HG03469 (cell line): ENCODE measurements around the gene CDKL5.

Experiments used
- ATAC-seq: cut with Tn5 transposase; IDR thresholded peaks from one replicate; pipeline ENCODE4 v1.9.1; 2021; ENCODE audit warnings: mild to moderate bottlenecking, moderate library complexity, moderate number of reproducible peaks; ENCODE audit not compliant: unreplicated experiment

Gene CDKL5

DNA sequence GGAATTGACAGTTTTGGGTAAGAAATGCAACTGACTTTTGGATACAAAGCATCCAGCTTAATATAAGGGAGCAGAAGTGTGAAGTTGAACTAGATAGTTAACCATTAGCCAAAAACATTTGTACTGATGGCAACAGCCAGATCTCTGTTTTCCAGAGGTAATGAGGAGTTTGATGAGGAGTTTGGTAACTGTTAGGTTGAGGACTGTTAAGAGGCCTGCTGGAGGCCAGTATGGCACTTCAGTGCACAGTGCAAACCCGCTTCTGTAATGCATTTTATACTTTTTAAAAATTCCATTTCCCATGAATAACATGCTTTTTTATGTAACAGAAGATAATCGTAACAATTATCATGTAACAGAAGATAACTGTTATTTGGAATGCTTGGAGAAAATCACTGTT is 30.0 kb downstream of the CDKL5 start:
- ATAC-seq, result no peak

DNA sequence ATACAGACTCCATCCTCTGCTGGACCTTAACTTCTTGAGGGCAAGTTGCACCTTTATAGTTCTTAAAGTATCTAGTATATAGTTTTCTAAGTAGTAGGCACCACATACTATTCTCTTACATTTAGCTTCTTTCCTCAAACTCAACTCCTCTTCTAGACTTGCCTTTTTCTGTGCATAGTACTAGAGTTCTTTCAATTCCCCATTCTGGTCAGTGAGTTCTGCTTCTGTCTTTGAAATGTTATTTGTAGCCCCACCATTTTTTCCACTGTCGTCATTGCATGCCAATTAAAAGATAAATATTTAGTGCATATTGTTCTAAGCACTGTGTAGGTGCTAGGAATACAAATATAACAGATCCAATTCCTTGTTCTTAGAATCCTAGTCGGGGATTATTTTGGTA is 31.6 kb downstream of the CDKL5 start:
- ATAC-seq, result no peak

DNA sequence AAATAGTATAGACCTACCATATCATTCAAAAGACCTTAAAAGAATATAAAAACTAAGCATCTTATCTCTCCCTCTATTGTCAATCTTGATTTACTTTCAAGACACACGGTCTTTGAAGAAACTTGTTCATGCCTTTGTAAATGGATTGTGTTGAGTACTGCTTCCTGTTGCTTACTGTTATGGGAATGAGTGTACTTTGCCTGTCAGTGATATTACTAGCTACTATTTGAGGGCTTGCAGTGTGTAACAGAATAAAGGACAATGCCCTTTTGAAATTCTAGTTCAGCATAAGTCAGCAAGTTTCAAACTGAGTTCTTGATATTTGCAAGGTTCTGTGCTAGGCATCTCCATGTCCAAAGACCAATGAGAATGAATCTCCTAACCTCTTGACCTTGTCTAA is 36.0 kb downstream of the CDKL5 start:
- ATAC-seq, result no peak

DNA sequence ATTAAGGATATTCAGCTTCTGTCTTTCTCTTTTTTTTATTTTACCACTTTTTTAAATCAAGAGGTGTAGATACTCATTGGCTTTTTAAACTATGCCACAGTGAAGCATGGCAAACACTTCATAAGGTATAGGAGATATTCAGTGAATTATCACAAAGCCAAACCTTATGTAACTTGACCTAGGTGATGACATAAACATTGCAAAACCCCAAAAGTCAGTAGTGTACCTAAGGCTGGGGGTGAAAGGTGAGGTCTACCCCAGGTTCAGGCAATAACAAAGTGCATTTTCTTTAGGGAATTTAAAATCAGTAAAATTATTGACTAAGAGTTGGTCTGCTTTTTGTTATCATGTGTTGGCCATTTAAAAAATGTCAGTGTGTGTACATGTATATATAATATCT is 39.1 kb downstream of the CDKL5 start:
- ATAC-seq, result no peak

DNA sequence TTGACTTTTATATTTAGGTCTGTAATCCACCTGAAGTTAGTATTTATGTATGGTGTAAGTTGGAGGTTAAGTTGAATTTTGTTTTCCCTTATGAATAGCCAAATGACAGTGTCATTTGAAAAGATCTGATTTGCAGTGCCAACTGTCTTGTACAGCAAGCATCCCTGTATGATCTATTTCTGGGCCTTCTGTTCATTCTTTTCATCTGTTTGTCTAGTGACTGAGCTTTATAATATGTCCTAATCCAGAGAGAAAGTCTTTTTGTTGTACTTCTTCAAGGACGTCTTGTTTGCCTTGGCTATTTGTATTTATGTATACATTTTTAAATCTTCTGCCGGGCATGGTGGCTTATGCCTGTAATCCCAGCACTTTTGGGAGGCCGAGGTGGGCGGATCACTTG is 39.6 kb downstream of the CDKL5 start:
- no peak for ATAC-seq

DNA sequence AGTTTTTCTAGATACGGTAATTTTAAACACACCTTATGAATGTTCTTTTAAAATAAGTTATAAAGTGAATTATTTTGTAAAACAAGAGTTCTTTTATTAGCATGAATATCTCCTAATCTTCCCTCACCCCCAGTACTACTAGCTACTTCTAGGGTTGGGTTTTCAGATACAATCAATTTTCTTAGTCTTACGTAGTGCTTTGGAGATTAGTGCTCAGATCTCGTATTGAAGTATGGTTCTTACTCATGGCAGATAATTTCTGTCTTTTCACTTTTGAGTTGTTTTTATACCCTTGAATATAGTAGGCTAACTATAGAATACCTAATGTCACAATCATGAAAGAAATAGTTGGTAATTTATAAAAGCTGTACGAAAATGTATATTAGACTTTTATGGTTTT is 43.2 kb downstream of the CDKL5 start:
- no peak for ATAC-seq

DNA sequence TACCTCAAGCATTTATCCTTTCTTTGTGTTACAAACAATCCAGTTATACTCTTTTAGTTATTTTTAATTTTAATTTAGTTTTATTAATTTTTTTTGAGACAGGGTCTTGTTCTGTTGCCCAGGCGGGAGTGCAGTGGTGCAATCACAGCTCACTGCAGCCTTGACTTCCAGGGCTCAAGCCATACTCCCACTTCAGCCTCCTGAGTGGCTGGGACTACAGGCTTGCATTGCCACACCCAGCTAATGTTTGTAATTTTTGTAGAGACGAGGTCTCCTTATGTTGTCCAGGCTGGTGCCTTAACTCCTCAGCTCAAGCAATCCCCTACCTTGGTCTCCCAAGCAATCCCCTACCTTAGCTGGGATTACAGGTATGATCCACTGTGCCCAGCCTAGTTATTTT is 45.9 kb downstream of the CDKL5 start:
- ATAC-seq, result no peak

DNA sequence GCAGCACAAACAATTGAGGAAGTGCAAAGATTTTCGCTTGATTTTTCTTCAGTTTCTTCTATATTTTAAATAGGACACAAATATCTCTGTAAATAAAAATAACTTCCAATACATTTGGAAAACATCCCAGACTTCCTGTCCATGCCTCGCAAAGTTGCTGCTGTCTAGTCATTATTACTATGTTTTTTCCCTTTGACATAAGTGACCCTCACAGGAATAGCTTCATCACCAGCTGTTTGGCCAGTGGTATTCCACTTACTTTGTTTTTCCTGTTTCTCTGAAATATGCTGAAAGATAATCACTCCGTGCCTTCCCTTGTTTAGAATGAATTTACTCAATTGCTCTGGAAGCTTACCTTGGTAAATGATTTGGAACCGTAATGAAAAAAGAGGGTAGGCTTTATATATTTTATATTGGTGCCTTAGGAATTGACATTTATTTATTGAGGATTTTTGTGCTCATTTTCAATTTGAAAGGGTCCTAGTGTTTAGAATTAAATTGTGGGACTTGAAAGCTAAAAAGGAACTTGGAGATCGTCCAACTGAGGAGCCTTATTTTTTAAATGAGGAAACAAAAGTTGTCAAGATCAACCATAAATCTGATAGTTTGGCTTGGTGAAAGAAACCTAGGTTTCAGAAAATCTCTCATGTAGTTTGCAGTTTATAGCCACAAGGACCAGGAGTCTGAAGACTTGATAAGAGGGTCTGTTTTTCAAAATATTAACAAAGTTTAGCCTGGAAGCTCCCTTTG is 65.6 kb downstream of the CDKL5 start:
- no peak for ATAC-seq

DNA sequence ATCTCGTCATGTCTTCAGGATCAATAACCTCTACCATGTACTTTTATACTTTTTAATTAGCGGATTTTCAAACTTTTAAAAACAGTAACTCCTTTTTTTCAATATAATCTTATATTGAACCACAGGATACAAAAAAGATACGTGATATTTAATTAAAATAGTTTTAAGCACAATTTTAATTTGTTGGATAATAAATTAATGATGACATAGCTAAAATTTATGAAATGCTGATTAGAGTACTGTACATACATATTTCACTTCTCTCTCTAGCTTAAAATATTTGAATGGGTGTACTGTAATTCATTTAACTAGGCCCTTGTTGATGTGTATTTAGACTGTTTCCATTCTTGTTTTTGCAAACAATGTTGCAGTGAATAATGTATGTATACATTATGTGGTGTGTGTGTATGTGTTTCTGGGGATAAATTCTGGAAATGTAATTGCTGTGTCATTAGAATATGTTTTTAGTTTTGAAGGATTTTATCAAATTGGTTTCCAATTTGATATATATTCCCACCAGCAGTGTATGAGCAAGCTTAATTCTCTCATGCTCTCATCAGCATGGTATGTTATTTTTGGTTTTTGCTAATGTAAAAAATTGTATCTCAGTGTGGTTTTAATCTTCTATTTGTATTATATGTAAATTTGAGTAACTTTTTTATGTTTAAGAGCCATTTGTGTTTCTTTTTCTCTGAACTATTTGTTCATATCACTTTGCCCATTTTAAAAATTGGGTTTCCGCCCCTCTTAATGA is 66.4 kb downstream of the CDKL5 start:
- ATAC-seq, result no peak

DNA sequence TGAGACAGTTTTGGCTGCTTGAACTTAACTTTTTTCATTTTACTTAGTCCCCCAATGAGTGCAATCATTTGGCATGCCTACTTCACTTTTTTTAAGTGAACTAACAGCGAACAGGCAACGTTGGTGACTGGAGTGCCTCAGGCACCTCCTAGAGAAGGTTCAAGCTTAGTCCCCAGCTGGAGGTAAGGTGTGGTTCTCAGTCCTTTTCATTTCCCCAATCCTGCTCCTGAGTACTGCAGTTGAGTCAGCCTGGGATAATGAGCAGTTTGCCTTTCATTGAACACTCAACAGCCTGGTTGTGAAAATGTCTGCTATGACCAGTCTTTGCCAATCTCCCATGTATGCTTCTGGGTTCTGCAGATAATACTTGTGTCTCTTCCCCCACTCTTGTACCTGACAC is 109.5 kb downstream of the CDKL5 start:
- no peak for ATAC-seq

DNA sequence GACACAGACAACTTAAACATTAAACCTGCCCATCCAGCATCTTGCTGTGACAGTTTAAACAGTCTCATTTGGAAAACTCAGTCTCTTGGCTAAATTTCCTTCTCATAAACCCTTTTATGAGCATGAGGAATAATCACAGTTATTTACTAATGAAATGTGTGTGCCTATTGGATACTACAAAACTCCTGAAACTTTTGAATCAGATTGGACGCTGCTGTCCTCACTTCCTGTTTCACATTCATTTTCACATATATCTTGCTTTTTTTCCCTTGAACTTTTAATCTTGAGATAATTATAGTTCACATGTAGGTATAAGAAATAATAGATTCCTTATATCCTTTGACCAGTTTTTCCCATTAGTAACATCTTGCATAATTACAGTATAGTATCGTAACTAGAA is 111.7 kb downstream of the CDKL5 start:
- ATAC-seq, result no peak

DNA sequence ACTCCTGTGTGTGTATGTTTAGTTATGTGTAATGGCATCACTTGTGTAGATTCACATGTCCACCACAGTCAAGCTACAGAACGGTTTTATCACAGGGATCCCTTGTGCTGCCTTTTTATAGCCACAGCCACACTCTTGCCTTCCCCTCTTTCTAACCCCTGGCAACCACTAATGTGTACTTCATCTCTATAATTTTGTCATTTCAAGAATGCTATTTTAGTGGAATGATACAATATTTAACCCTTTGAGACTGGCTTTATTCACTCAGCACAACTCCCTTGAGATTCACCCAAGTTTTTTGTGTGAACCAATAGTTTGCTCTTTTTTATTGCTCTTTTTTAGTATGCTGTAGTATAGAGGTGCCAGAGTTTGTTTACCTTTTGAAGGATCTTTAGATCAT is 112.1 kb downstream of the CDKL5 start:
- no peak for ATAC-seq

DNA sequence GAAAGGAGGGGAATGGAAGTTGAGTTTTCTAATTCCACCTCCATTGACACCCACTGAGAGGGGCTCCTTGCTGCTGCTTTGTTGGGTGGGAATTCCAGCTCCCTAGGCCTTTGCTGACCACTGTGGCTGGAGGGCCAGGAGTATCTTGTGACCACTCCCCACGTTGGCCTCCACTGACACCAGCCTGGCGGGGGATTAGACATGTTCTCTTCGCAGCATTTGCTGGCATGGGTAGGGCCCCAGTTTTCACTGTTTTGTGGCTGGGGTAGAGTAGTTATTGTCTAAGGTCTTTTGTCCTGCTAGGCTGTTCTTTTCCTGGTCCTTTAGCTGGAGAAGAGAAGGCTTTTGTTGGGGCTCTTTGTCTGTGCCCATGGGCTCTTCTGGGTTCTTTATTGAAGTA is 116.7 kb downstream of the CDKL5 start:
- no peak for ATAC-seq

DNA sequence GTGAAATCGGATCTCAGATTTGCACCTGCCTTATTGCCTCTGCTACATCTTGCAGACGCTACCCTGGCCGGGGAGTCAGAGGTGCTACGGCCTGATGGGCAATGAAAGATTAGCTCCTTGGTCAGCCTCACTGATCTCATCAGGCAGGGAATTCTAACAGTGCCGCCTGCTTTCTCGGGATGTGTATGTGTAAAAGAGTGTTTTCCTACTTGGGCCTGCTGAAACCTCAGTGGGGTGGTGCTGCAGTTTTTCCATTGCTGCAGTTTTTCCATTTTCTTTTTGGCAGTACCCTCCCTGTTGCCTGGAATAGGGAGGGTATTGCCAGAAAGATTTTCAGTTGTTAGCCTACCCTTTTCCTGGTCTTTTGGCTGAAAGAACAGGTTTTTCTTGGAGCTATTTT is 117.5 kb downstream of the CDKL5 start:
- ATAC-seq, result no peak

DNA sequence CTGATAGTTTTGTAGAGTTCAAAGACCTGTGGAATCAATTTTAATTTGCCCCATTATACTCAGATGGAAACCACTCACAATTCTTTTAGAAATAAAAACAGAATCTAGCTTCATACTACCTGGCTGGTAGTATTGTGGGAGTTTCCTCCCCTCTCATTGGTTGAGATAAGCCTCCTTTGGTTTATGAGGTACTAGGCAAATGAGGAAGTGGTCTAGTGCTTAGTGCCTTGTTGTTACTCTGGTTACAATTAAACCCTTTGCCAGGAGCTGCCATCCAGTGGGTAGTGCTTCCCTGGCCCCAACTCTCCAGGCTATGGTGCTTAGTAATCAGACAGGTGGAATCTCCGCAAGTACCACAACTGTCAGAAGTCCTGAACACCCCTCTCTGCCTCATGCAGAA is 118.3 kb downstream of the CDKL5 start:
- ATAC-seq, result no peak

DNA sequence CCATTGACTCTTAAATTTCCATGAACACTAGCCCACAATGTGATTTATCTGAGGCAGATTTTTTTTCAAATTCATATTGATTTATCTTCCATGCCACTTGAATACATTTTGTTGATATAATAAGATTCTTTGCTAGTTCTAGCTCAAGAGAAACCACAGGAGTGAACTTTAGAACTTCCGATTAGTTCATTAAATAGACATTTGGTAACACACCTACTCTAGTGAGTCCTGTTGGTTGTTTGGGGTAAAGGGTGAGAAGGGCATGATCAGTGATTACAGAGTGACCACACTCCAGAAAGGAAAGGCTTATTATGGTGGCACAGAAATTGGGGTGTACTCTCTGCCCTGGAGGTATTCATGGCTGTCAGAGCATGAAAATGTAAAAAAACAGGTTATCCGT is 120.4 kb downstream of the CDKL5 start:
- no peak for ATAC-seq

DNA sequence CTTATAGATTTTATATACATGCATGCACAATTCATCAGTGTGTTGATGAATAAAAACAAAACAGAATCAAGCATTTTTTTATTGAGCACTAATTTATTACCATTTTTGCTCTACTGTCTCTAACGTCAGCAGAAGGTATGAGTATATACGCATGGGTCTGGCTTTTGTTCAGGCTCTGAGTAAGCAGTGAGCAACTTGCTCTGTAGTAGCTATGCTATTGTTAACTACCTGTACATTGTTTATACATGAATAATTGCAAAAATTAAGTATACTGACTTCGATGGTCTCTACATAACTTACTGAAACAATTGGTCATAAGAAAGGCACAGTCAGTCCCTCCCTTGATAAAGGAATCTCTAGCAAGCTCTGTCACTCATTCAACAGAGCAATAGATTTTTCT is 123.6 kb downstream of the CDKL5 start:
- ATAC-seq, result no peak

DNA sequence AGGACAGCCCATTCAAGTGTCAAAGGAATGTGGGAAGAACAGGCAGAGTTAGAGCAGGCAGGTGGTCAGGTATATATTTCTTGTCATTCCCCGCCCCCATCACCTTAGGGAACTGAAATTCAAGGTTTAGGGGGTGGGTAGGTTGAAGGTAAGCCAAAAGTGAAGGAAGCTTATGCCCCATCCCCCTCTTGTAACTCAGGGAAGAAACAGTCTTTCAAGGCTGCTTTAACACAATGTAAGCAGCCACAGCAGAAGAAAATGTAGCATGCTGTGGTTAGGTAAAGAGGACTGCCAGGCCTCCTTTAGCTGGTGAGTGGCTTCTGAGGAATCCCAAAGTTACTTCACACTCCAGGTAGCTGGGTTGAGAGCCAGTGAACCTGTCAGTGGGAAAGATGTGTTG is 124.2 kb downstream of the CDKL5 start:
- ATAC-seq, result no peak

DNA sequence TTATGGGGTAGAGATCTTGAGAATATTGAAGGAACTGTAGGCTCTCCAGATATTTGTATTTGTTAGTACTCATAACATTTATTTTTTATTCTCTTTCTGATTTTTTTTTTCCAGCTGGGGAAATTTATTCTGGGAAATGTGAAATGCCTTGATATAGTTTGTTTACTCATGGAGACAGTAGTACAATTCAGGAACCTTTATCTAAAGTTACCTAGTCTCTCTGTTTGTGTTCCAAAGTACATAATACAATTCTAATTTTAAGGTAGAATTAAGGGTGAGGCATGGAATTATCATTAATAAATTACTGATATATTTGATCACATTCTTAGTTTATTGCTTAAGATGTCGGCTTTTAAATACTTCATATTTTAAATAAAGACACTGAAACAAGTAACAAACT is 132.5 kb downstream of the CDKL5 start:
- ATAC-seq, result no peak

DNA sequence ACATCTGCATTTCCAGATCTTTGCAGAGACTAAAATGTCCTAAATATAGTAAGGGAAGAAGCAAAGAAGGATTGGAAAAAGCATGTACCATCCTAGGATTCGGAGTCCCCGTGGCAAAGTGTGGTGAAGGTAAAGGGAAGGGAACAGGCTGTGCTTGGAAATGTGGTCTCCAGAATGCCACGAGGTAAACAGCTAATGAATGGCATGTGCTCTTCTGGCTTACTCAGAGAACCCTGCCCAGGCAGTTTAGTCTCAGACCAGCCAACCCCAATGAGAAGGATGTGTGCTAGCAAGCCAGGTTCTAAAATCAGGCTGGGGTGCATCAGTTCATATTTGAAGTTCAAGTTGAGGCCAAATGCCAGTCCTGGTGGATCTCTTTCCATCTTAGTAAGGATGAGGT is 133.4 kb downstream of the CDKL5 start:
- no peak for ATAC-seq

DNA sequence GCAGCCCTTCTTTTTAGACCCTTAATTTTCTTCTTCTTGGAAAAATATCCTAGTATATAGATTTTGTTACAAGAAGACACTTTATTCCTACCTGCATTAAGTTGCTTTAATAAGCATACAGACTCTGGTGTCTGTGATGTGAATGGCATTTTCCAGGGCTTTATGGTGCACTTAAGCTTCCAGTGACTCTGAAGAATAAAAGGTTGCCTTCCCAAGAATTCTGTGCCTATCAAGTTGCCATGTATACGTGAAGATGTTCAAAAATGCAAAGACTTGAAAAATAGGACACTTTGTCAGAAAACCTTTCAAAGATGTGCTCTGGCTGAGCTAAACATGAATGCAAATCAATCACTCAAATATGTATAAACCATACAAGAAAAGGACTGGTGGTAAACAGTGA is 135.6 kb downstream of the CDKL5 start:
- no peak for ATAC-seq

DNA sequence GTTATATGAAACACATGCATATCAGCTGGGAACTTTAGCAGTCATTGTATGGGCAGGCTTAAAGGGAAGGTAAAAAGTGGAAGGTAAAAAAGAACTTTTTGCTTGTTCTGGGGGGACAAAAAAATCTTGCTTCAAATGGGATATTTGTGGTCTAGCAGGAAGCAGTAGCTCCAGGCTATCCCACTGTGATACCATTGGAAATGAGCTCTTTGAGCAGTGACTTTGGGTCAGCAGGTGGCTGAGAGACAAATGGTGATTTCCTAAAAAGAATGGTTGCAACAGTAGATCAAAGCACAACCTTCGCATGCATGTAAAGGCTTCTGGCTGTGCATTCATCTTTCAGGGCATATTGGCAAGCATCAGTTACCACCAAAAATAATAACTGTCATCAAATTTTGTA is 140.3 kb downstream of the CDKL5 start:
- no peak for ATAC-seq

DNA sequence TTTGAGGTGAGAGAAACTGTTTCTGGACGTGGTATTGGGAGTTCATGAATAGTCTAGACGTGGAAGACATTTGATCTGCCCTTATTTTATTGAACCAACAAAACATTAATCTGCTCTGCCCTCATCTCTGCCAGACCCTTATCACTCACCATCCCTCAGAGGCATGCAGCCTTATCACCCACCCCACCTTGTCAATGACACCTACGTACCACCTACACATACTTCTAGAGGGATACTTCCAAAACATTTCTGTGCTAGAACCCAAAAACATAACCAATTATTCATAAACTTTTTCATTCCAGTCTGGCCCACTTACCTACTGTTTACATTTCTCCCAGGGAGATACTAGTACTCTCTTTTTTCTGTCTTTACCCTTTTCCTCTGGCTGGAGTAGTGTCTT is 141.3 kb downstream of the CDKL5 start:
- no peak for ATAC-seq
